Endothelial cell of umbilical vein (primary cell): Measurements from ENCODE around the gene SGSM1. TPM values are rescaled to one million over a fixed set of nuclear protein-coding genes. Genes with fewer than 3 reads are reported as not detected.
A peak's percentile ranks its signal among the peaks of the same experiment; 100 is the strongest.

Source experiments
- BruUV-seq: library from RNA; stranded (reverse); fragments of 400-500 nt; replicated peaks from 2 replicates; lab custom pipeline; 2021; lab: Mats Ljungman, UMichigan
- CTCF ChIA-PET: fragments of 300-600, 350-600 bp; sonication (Branson Sonifier 250); formaldehyde crosslinking; loops from one replicate; lab custom pipeline; 2021; ENCODE audit warnings: antibody characterized with exemption, inconsistent platforms; lab: Charles Lee
- POLR2A ChIA-PET: fragments of 300-600, 350-600 bp; sonication (Branson Sonifier 250); formaldehyde crosslinking; loops from one replicate; lab custom pipeline; 2021; ENCODE audit warnings: antibody characterized with exemption, inconsistent platforms; lab: Charles Lee
- DNase-seq: peaks from one replicate; pipeline ENCODE4 v3.0.0-alpha.2; 2011; ENCODE audit warnings: low read depth, low spot score
- FAIRE-seq: peaks from 2 replicates; lab custom pipeline; 2011; peaks lifted over from hg19 to GRCh38; lab: Jason Lieb, UNC
- H2AFZ ChIP-seq: 2 replicates; pipeline ENCODE4 v1.6.0; 2012; ENCODE audit warnings: low read depth, low read length, control low read depth, inconsistent platforms
- H3K27ac ChIP-seq: 2 replicates; pipeline ENCODE4 v1.5.1; 2011; ENCODE audit warnings: low read depth, mild to moderate bottlenecking, control low read depth, low read length, moderate library complexity; ENCODE audit not compliant: insufficient read depth
- H3K27me3 ChIP-seq, 2 experiments: 2 replicates each; pipeline versions ENCODE4 v1.6.0 to v1.6.1; 2011; ENCODE audit warnings: low read length in 2 of 2, mixed read lengths in 1 of 2; ENCODE audit not compliant: control insufficient read depth in 2 of 2, insufficient read depth in 2 of 2
- H3K36me3 ChIP-seq, 2 experiments: 2 replicates in 1 of 2; 3 replicates in 1 of 2; pipeline ENCODE4 v1.5.1; 2011; ENCODE audit warnings: low read length in 2 of 2, mild to moderate bottlenecking in 1 of 2, moderate library complexity in 1 of 2; ENCODE audit not compliant: control insufficient read depth in 2 of 2, insufficient read depth in 2 of 2; ENCODE audit errors: extremely low read depth in 1 of 2
- H3K4me1 ChIP-seq: 3 replicates; pipeline ENCODE4 v1.5.1; 2011; ENCODE audit warnings: mild to moderate bottlenecking, low read length; ENCODE audit not compliant: control insufficient read depth, insufficient read depth; ENCODE audit errors: extremely low read depth
- H3K4me2 ChIP-seq: 2 replicates; pipeline ENCODE4 v1.6.1; 2011; ENCODE audit warnings: low read length, control low read depth, mixed read lengths; ENCODE audit not compliant: insufficient read depth
- H3K4me3 ChIP-seq, 3 experiments: fragments of 200-600 bp in 1 of 3; sonication (generic), shearing (Covaris generic) in 1 of 3; replicated peaks in 1 of 3; 2 replicates each; pipeline ENCODE4 v1.5.1; 2011 to 2016; ENCODE audit warnings: control low read depth in 3 of 3, low read length in 3 of 3, mild to moderate bottlenecking in 2 of 3, inconsistent platforms in 1 of 3, low read depth in 1 of 3, moderate library complexity in 1 of 3; ENCODE audit not compliant: insufficient read depth in 1 of 3
- H3K79me2 ChIP-seq: 2 replicates; pipeline ENCODE4 v1.6.0; 2012; ENCODE audit warnings: low read length, inconsistent platforms; ENCODE audit not compliant: control insufficient read depth, insufficient read depth
- H3K9ac ChIP-seq: replicated peaks from 2 replicates; pipeline ENCODE3; 2011; ENCODE audit warnings: low read length, control low read depth; ENCODE audit not compliant: insufficient read depth; ENCODE audit errors: extremely low read depth
- H3K9me1 ChIP-seq: replicated peaks from 3 replicates; pipeline ENCODE4 v1.6.0; 2011; ENCODE audit warnings: mild to moderate bottlenecking, low read length; ENCODE audit not compliant: control insufficient read depth, insufficient read depth; ENCODE audit errors: extremely low read depth
- H3K9me3 ChIP-seq: replicated peaks from 2 replicates; pipeline ENCODE4 v1.5.1; 2012; ENCODE audit warnings: low read length, inconsistent platforms; ENCODE audit not compliant: control insufficient read depth, insufficient read depth
- H4K20me1 ChIP-seq: replicated peaks from 2 replicates; pipeline ENCODE3; 2011; ENCODE audit warnings: mild to moderate bottlenecking, low read length; ENCODE audit not compliant: control insufficient read depth, insufficient read depth; ENCODE audit errors: extremely low read depth
- EZH2 ChIP-seq: IDR thresholded peaks from 2 replicates; pipeline ENCODE4 v1.6.1; 2012; ENCODE audit warnings: borderline replicate concordance, low read depth, mild to moderate bottlenecking, moderate library complexity, low read length, inconsistent platforms; ENCODE audit not compliant: severe bottlenecking
- FOS ChIP-seq: IDR thresholded peaks from 2 replicates; pipeline ENCODE4 v1.6.1; 2011; ENCODE audit warnings: mild to moderate bottlenecking, low read length, moderate library complexity, borderline replicate concordance; ENCODE audit not compliant: insufficient read depth
- GATA2 ChIP-seq: IDR thresholded peaks from 2 replicates; pipeline ENCODE4 v1.7.0; 2011; ENCODE audit warnings: low read depth, mild to moderate bottlenecking, moderate library complexity, mixed read lengths, low read length; ENCODE audit not compliant: insufficient read length, insufficient read depth
- JUN ChIP-seq: IDR thresholded peaks from 2 replicates; pipeline ENCODE4 v1.6.1; 2011; ENCODE audit warnings: borderline replicate concordance, low read depth; ENCODE audit not compliant: insufficient read length, insufficient read depth
- MYC ChIP-seq: IDR thresholded peaks from one replicate; pipeline ENCODE4 v1.6.1; 2011; ENCODE audit warnings: mild to moderate bottlenecking, low read depth, low read length
- POLR2A ChIP-seq: IDR thresholded peaks from 2 replicates; pipeline ENCODE4 v1.6.1; 2012; ENCODE audit warnings: low read depth, mild to moderate bottlenecking, control low read depth, low read length
- POLR2AphosphoS5 ChIP-seq: IDR thresholded peaks from 2 replicates; pipeline ENCODE4 v1.6.1; 2012; ENCODE audit warnings: low read depth, mild to moderate bottlenecking, control low read depth, low read length, moderate library complexity; ENCODE audit not compliant: insufficient read depth
- dilution Hi-C: fragments of 300-500 bp; cut with MboI; formaldehyde crosslinking; loops from one replicate; pipeline ENCODE4 v1.15.0; 2019; ENCODE audit warnings: low sequenced_read_pairs; ENCODE audit not compliant: extremely low pct_ligation_motif_present
- intact Hi-C: fragments of 100-400 bp; cut with micrococcal nuclease; formaldehyde crosslinking; loops from one replicate; pipeline ENCODE4 v1.10.0; 2022
- polyA plus RNA-seq, 4 experiments: library from polyadenylated mRNA; depleted of rRNA in 3 of 4; stranded (reverse) in 3 of 4; unstranded in 1 of 4; fragments of >200 nt; gene quantifications; 2 replicates each; pipeline versions ENCODE4 v1.2.1 to v1.2.3, GENCODE V29; 2011 to 2012; ENCODE audit warnings: missing spikeins in 1 of 4
- total RNA-seq: library from RNA; stranded (reverse); gene quantifications from 2 replicates; pipeline ENCODE4 v1.2.3, GENCODE V29; 2021
- TF ChIP-seq, protein P1 (sequence below), 2 donors: IDR thresholded peaks; 1 replicate in 1 of 2; 2 replicates in 1 of 2; pipeline ENCODE4 v1.5.1; 2011; ENCODE audit warnings: low read length in 2 of 2, mild to moderate bottlenecking in 2 of 2, moderate library complexity in 2 of 2, control low read depth in 1 of 2, inconsistent platforms in 1 of 2, low read depth in 1 of 2; ENCODE audit not compliant: insufficient read depth in 1 of 2; ENCODE audit errors: extremely low read depth in 1 of 2
- TF ChIP-seq, protein P2 (sequence below): IDR thresholded peaks from 2 replicates; pipeline ENCODE4 v1.6.1; 2011; ENCODE audit not compliant: insufficient read depth, insufficient read length

Gene SGSM1
- total and polyA plus RNA-seq, 2 donors (not counting 3 experiments of a cell fraction or from before 2014, with no cell fraction given) = 0.10 to 1.1 TPM

DNA sequence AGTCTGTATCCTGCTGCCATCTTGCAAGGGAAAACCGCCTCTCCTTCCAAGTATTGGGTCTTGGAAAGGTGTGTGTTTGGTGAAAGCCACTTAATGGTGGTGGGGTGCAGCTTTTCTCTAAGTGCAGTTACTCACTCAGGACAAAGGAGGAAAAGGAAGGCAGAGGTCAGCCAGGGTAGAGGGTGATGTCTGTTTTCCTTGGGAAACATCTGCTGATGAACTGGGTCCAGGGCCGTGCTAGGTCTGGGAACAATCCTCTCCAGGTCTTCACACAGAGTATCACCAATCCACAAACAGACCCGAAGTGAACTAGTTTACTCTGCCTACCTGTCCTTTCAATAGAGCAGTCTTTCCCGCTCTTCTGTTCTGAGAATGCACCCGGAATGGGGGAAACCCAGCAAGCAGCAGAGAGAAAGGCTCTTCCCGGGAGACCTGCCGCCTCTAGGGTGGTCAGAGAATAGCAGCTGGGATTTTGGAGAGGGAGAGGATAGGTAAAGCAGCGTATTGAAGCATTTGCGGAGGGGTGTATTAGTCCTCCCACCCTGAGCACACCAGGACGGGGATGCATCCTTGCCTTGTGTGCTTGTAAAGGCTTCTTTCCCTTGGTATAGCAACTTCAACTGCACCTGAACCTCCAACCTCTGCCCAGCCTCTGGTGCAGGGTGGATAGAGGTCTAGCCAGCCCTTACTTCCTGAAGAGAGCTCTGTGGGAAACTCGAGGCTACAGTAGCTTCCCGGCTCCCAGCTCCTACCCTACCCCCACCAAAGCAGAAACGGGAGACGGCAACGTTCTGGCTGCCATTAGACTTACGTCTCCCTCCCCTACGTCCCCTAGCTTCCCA is 119.8 kb downstream of the SGSM1 start:
- Histone ChIP-seq H3K36me3 (no peaks in the 10 kb centered on the region), H3K9me1 (no peaks in the 10 kb centered on the region), H3K4me2 (peak overlapping the region; percentile 46), H4K20me1 (no peaks in the 10 kb centered on the region), H2AFZ (peak overlapping the region; percentile 55), H3K4me3 (no peak overlapping the region), H3K79me2 (no peaks in the 10 kb centered on the region), H3K9ac (peak overlapping the region; percentile 26), H3K4me1 (peaks cover 20% of the 10 kb centered on the region), H3K27me3 (peaks cover 2% of the 10 kb centered on the region in 2 experiments), H3K27ac (peak overlapping the region; percentile 38), H3K9me3 (no peaks in the 10 kb centered on the region)
- FAIRE-seq = peak; percentile 62
- ChIA-PET CTCF (interaction anchor here (0.8 to 1.6 kb wide), 5 partner anchors 10 to 123 kb away, joined by 3 to 8 read pairs (median 4); no protein-coding TSS in a partner anchor), POLR2A (no interaction called here)
- intact Hi-C loops (no loop called here), dilution Hi-C loops (no loop called here)
- peak; percentile 71 for DNase-seq
- no TSS peak for BruUV-seq
- no peak for TF ChIP-seq GATA2
- TF ChIP-seq MYC = no peak
- TF ChIP-seq JUN = no peak
- TF ChIP-seq, protein P1, sequence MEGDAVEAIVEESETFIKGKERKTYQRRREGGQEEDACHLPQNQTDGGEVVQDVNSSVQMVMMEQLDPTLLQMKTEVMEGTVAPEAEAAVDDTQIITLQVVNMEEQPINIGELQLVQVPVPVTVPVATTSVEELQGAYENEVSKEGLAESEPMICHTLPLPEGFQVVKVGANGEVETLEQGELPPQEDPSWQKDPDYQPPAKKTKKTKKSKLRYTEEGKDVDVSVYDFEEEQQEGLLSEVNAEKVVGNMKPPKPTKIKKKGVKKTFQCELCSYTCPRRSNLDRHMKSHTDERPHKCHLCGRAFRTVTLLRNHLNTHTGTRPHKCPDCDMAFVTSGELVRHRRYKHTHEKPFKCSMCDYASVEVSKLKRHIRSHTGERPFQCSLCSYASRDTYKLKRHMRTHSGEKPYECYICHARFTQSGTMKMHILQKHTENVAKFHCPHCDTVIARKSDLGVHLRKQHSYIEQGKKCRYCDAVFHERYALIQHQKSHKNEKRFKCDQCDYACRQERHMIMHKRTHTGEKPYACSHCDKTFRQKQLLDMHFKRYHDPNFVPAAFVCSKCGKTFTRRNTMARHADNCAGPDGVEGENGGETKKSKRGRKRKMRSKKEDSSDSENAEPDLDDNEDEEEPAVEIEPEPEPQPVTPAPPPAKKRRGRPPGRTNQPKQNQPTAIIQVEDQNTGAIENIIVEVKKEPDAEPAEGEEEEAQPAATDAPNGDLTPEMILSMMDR (IDR thresholded peaks at IDR 0.05; ENCODE audit: extremely low read depth in 1 of 2, insufficient read depth in 1 of 2, low read depth in 1 of 2, low read length in 2 of 2) = no peak
- TF ChIP-seq EZH2 = no peak
- no peak for TF ChIP-seq POLR2AphosphoS5
- no peak for TF ChIP-seq POLR2A
- TF ChIP-seq, protein P2, sequence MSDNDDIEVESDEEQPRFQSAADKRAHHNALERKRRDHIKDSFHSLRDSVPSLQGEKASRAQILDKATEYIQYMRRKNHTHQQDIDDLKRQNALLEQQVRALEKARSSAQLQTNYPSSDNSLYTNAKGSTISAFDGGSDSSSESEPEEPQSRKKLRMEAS = no peak
- TF ChIP-seq FOS = no peak
